Measurements from ENCODE around the gene ERCC6L2. TPM values are rescaled to one million over a fixed set of nuclear protein-coding genes. Genes with fewer than 3 reads are reported as not detected.

The ERCC6L2 gene
- total and polyA plus RNA-seq, 2 donors (not counting 3 experiments of a cell fraction or from before 2014, with no cell fraction given), result 4.7 to 31.8 TPM

GRCh38 chr9:95937131-95937530 lies 61.6 kb downstream of the ERCC6L2 start:
- ChIA-PET POLR2A (no interaction called here), CTCF (interaction anchor here (1.9 kb wide), 1 partner anchor 10 kb away, joined by 10 read pairs; no protein-coding TSS in a partner anchor)
- TF ChIP-seq GATA2 (IDR thresholded peaks at IDR 0.05; ENCODE audit: insufficient read depth, insufficient read length, low read depth, low read length) (no peak), POLR2AphosphoS5 (IDR thresholded peaks at IDR 0.05; ENCODE audit: insufficient read depth, low read depth, low read length) (no peak), JUN (IDR thresholded peaks at IDR 0.05; ENCODE audit: borderline replicate concordance, insufficient read depth, insufficient read length, low read depth) (no peak), FOS (IDR thresholded peaks at IDR 0.05; ENCODE audit: borderline replicate concordance, insufficient read depth, low read length) (no peak)
- H3K4me3 ChIP-seq (replicated peaks in 1 of 3; ENCODE audit: insufficient read depth in 1 of 3, low read depth in 1 of 3, low read length in 3 of 3), result no peak overlapping the region
- no peak overlapping the region for H3K4me2 ChIP-seq (ENCODE audit: insufficient read depth, low read length)
- no peak overlapping the region for H3K9ac ChIP-seq (replicated peaks; ENCODE audit: extremely low read depth, insufficient read depth, low read length)
- dilution Hi-C loops (cut with MboI; ENCODE audit: extremely low pct_ligation_motif_present, low sequenced_read_pairs) (no loop called here), intact Hi-C loops (cut with micrococcal nuclease) (loop anchor here (5.0 kb wide), 1 partner anchor 55 kb away; no protein-coding TSS in a partner anchor)
- no peak overlapping the region for H3K27ac ChIP-seq (ENCODE audit: insufficient read depth, low read depth, low read length)
- DNase-seq (ENCODE audit: low read depth, low spot score) (no peak), FAIRE-seq (no peak)
- no peak overlapping the region for H2AFZ ChIP-seq (ENCODE audit: low read depth, low read length)
- H3K9me1 ChIP-seq (replicated peaks; ENCODE audit: control insufficient read depth, extremely low read depth, insufficient read depth, low read length), result no peaks in the 10 kb centered on the region
- no peaks in the 10 kb centered on the region for H3K36me3 ChIP-seq (ENCODE audit: control insufficient read depth in 2 of 2, extremely low read depth in 1 of 2, insufficient read depth in 2 of 2, low read length in 2 of 2)
- H3K4me1 ChIP-seq (ENCODE audit: control insufficient read depth, extremely low read depth, insufficient read depth, low read length), result no peaks in the 10 kb centered on the region
- no peaks in the 10 kb centered on the region for H3K79me2 ChIP-seq (ENCODE audit: control insufficient read depth, insufficient read depth, low read length)
- H3K27me3 ChIP-seq (ENCODE audit: control insufficient read depth in 2 of 2, insufficient read depth in 2 of 2, low read length in 2 of 2), result no peaks in the 10 kb centered on the region
- no TSS peak for BruUV-seq (replicated peaks)
- no peaks in the 10 kb centered on the region for H4K20me1 ChIP-seq (replicated peaks; ENCODE audit: control insufficient read depth, extremely low read depth, insufficient read depth, low read length)
- H3K9me3 ChIP-seq (replicated peaks; ENCODE audit: control insufficient read depth, insufficient read depth, low read length), result no peaks in the 10 kb centered on the region

- Histone ChIP-seq H3K9me1 (replicated peaks; ENCODE audit: control insufficient read depth, extremely low read depth, insufficient read depth, low read length) (no peaks in the 10 kb centered on the region), H3K4me3 (replicated peaks in 1 of 3; ENCODE audit: insufficient read depth in 1 of 3, low read depth in 1 of 3, low read length in 3 of 3) (no peak overlapping the region), H3K4me2 (ENCODE audit: insufficient read depth, low read length) (no peak overlapping the region), H4K20me1 (replicated peaks; ENCODE audit: control insufficient read depth, extremely low read depth, insufficient read depth, low read length) (no peaks in the 10 kb centered on the region), H3K27ac (ENCODE audit: insufficient read depth, low read depth, low read length) (no peak overlapping the region), H3K9me3 (replicated peaks; ENCODE audit: control insufficient read depth, insufficient read depth, low read length) (no peaks in the 10 kb centered on the region), H3K9ac (replicated peaks; ENCODE audit: extremely low read depth, insufficient read depth, low read length) (no peak overlapping the region), H3K79me2 (ENCODE audit: control insufficient read depth, insufficient read depth, low read length) (no peaks in the 10 kb centered on the region), H3K27me3 (ENCODE audit: control insufficient read depth in 2 of 2, insufficient read depth in 2 of 2, low read length in 2 of 2) (no peaks in the 10 kb centered on the region), H2AFZ (ENCODE audit: low read depth, low read length) (no peak overlapping the region), H3K4me1 (ENCODE audit: control insufficient read depth, extremely low read depth, insufficient read depth, low read length) (no peaks in the 10 kb centered on the region), H3K36me3 (ENCODE audit: control insufficient read depth in 2 of 2, extremely low read depth in 1 of 2, insufficient read depth in 2 of 2, low read length in 2 of 2) (no peaks in the 10 kb centered on the region)
- DNase-seq (ENCODE audit: low read depth, low spot score) (no peak), FAIRE-seq (no peak)
- ChIA-PET POLR2A (no interaction called here), CTCF (interaction anchor here (1.0 to 1.9 kb wide), 5 partner anchors 9 to 116 kb away, joined by 3 to 10 read pairs (median 3); no protein-coding TSS in a partner anchor)
- TF ChIP-seq JUN (IDR thresholded peaks at IDR 0.05; ENCODE audit: borderline replicate concordance, insufficient read depth, insufficient read length, low read depth) (no peak), EZH2 (IDR thresholded peaks at IDR 0.05; ENCODE audit: borderline replicate concordance, low read depth, low read length, severe bottlenecking) (no peak), CTCF (IDR thresholded peaks at IDR 0.05; ENCODE audit: extremely low read depth in 1 of 2, insufficient read depth in 1 of 2, low read depth in 1 of 2, low read length in 2 of 2) (no peak), POLR2A (IDR thresholded peaks at IDR 0.05; ENCODE audit: low read depth, low read length) (no peak), MYC (IDR thresholded peaks at IDR 0.05; ENCODE audit: low read depth, low read length) (no peak), POLR2AphosphoS5 (IDR thresholded peaks at IDR 0.05; ENCODE audit: insufficient read depth, low read depth, low read length) (no peak), FOS (IDR thresholded peaks at IDR 0.05; ENCODE audit: borderline replicate concordance, insufficient read depth, low read length) (no peak), GATA2 (IDR thresholded peaks at IDR 0.05; ENCODE audit: insufficient read depth, insufficient read length, low read depth, low read length) (no peak), MAX (IDR thresholded peaks at IDR 0.05; ENCODE audit: insufficient read depth, insufficient read length) (no peak)
- no TSS peak for BruUV-seq (replicated peaks)
- intact Hi-C loops (cut with micrococcal nuclease) (loop anchor here (5.0 kb wide), 1 partner anchor 56 kb away; no protein-coding TSS in a partner anchor), dilution Hi-C loops (cut with MboI; ENCODE audit: extremely low pct_ligation_motif_present, low sequenced_read_pairs) (no loop called here)
These were observed 63.2 kb downstream of the ERCC6L2 start for GRCh38 chr9:95938724-95939123.
